Measurements from ENCODE around the gene TMEM95.

Gene TMEM95

DNA sequence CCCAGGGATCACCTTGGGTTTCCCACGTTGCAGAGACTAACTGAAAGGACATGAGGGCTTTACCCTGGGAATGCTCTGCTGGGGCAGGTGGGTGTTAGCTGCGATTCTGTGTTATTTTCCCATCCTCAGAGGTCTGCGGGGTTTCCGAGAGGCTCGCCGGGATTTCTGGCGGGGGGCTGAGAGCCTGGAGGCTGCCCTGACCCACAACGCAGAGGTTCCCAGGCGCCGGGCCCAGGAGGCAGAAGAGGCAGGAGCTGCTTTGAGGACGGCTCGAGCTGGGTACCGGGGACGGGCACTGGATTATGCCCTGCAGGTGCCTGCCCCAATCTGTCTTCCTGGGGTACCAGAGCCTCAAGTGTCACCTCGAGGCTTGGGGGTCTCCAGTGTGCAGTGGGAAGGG is 11.7 kb upstream of the TMEM95 start:
- TF ChIP-seq, protein P1, sequence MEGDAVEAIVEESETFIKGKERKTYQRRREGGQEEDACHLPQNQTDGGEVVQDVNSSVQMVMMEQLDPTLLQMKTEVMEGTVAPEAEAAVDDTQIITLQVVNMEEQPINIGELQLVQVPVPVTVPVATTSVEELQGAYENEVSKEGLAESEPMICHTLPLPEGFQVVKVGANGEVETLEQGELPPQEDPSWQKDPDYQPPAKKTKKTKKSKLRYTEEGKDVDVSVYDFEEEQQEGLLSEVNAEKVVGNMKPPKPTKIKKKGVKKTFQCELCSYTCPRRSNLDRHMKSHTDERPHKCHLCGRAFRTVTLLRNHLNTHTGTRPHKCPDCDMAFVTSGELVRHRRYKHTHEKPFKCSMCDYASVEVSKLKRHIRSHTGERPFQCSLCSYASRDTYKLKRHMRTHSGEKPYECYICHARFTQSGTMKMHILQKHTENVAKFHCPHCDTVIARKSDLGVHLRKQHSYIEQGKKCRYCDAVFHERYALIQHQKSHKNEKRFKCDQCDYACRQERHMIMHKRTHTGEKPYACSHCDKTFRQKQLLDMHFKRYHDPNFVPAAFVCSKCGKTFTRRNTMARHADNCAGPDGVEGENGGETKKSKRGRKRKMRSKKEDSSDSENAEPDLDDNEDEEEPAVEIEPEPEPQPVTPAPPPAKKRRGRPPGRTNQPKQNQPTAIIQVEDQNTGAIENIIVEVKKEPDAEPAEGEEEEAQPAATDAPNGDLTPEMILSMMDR (IDR thresholded peaks at IDR 0.05; ENCODE audit: control extremely low read depth, extremely low read depth, low read depth, missing control alignments) = no peak
- ChIA-PET POLR2A (no interaction called here), CTCF (interaction anchor here (1.2 to 4.0 kb wide), 4 partner anchors 13 to 218 kb away, joined by 3 to 15 read pairs (median 12); partner anchors contain the start of gene NEURL4)
- no peak for DNase-seq (ENCODE audit: extremely low spot score)

DNA sequence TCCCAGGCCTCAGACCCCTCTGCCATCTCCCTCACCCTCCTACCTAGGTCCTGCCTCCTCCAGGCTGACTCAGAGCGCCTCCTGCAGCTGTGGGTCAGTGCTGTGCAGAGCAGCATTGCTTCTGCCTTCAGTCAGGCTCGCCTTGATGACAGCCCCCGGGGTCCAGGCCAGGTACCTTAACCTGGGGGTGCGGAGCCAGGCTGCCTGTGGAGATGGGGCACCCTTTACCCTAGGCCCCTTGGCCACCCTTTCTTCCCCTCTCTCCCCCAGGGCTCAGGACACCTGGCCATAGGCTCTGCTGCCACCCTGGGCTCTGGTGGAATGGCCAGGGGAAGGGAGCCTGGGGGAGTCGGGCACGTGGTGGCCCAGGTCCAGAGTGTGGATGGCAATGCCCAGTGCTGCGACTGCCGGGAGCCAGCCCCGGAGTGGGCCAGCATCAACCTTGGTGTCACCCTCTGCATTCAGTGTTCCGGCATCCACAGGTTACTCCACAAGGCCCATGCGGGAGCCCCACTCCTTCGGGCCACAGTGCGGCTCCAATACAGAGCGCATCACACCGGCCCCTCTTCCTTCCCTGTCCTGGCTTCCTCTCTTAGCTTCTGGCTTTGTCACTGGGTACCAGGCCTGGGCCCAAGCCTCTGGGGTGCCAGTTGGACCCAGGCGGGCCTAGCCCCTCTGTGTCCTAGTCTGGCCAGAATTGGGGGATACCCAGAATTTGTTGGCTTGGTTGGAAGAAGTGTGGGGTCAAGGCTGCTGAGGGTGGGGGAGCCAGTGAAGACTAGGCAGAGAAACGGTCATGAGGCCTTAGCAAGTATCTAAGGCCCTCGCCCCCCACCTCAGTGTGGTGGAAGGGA is 8.0 kb upstream of the TMEM95 start:
- CTCF ChIA-PET = interaction anchor here (0.7 to 8.1 kb wide), 5 partner anchors 9 to 66 kb away, joined by 3 to 62 read pairs (median 5); partner anchors contain the start of genes ACAP1 and SLC2A4
- POLR2A ChIA-PET = no interaction called here
- DNase-seq (ENCODE audit: extremely low spot score) = no peak
- TF ChIP-seq, protein P1 (IDR thresholded peaks at IDR 0.05; ENCODE audit: control extremely low read depth, extremely low read depth, low read depth, missing control alignments) = no peak

DNA sequence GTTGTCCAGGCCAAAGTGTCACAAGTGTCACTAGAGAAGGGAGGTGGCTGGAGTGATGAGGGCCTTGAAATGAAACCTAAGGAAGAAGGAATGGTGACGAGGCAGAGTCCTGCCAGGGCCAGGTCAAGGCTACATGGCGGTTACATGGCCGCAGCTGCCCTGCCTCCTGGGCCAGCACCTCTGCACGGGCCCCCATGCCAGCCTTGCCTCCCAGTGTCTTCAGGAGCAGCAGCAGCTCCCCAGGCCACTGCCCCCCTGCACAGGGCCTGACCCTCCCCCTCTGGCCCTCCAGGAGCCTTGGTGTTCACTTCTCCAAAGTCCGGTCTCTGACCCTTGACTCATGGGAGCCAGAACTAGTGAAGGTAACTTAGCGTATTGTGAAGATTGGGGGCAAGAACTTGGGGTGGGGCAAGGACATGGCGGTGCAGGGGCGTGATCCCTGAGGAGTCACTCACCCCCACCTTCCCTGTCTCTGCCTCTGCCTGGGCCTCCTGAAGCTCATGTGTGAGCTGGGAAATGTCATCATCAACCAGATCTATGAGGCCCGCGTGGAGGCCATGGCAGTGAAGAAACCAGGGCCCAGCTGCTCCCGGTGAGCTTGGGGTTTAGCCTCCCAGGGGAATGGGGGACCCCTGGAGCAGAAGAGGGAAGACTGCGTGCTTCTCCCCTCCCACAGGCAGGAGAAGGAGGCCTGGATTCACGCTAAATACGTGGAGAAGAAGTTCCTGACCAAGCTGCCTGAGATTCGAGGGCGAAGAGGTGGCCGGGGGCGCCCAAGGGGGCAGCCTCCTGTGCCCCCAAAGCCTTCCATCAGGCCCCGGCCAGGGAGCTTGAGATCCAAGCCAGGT is 7.1 kb upstream of the TMEM95 start:
- no peak for DNase-seq (ENCODE audit: extremely low spot score)
- TF ChIP-seq, protein P1 (IDR thresholded peaks at IDR 0.05; ENCODE audit: control extremely low read depth, extremely low read depth, low read depth, missing control alignments) = no peak
- ChIA-PET POLR2A (no interaction called here), CTCF (interaction anchor here (1.5 to 8.1 kb wide), 4 partner anchors 8 to 213 kb away, joined by 5 to 62 read pairs (median 6); partner anchors contain the start of gene ACAP1)

DNA sequence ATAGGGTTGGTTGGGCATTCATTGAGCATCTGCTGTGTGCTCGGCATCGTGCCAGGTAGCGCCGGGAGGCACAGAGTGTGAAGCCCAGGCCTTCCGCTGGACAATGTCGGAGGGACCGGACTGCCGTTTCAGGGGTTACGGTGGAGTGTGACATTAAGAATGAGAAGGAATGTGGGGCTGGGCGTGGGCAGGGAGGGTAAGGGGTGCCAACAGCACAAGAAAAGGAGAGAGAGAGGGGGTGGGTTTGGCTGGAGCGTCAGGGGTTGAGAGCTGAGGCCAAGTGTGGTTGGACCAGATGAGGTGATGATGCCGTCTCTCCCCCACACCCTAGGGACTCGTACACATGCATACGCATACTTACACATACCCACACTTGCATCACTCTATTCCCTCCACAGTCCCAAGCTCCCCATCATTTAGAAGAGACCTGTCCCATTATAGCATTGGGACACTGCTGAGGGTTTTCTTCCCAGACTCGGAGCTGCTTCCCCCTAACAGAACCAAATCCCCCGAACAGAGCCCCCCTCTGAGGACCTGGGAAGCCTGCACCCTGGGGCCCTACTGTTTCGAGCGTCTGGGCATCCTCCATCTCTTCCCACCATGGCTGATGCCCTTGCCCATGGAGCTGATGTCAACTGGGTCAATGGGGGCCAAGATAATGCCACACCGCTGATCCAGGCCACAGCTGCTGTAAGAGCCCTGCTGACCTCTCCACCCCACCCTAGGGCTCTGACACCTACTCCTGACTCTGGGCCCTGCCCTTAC is 6.3 kb upstream of the TMEM95 start:
- TF ChIP-seq, protein P1 (IDR thresholded peaks at IDR 0.05; ENCODE audit: control extremely low read depth, extremely low read depth, low read depth, missing control alignments) = no peak
- no peak for DNase-seq (ENCODE audit: extremely low spot score)
- POLR2A ChIA-PET = interaction anchor here (0.7 to 1.6 kb wide), 2 partner anchors 12 to 19 kb away, joined by 3 to 4 read pairs; partner anchors contain the start of genes ACAP1 and NEURL4
- CTCF ChIA-PET = interaction anchor here (1.0 to 8.1 kb wide), 7 partner anchors 7 to 212 kb away, joined by 3 to 62 read pairs (median 5); partner anchors contain the start of genes ACAP1 and SLC2A4

DNA sequence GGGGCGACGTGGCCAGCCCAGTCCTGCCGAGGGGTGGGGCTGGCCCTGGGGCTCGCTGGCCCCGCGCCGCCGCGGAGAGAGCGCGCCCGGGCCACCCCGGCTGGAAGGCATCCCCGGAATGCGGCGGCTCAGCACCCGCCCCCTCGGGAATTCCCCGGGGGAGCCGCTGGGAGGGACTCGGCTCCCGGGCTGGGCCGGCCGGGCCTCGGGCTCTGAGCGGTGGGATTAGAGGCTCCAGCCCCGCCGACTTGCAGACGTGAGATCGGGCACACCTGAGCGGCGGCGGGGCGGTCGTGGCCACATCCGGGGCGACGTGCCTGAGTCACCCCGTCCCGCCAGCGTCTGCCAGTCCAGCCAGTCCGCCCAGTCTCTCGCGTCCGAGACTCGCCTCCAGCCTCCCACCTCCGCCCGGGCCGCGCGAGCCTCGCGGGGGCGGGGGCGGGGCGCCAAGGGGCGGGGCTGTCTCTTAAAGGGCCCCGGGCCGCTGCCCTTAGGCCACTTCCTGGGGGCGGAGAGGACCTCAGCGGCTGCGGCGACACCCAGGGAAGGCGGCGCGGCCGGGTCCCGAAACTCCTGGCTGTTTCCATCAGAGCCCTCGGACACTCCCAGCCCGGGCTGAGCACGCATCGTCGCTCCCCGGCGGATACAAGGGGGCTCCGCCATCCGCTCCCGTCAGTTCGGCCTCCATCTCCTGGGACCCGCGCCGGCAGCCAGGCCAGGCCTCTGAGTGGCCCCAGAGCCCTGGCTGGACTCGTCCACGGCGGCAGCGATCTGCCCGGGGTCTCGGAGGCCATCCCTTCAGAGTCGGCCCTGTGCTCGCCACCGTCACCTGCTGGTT is 3.1 kb upstream of the TMEM95 start, which contains the start of gene KCTD11:
TSS of gene KCTD11 (plus strand) at position 498 of the 838 bp plus-strand sequence.
- CTCF ChIA-PET = interaction anchor here (1.5 to 8.1 kb wide), 4 partner anchors 15 to 208 kb away, joined by 3 to 62 read pairs (median 31); partner anchors contain the start of genes ACAP1, SENP3 and TNFSF13
- TF ChIP-seq, protein P1 (IDR thresholded peaks at IDR 0.05; ENCODE audit: control extremely low read depth, extremely low read depth, low read depth, missing control alignments) = peak; percentile 57
- peak; percentile 95 for DNase-seq (ENCODE audit: extremely low spot score)
- POLR2A ChIA-PET = interaction anchor here (1.0 kb wide), 1 partner anchor 52 kb away, joined by 6 read pairs; the partner anchor contains the start of gene TMEM256

Measured in GM10248 (cell line).